ENCODE results near the gene RAD23A. TPM values are rescaled to one million over a fixed set of nuclear protein-coding genes. Genes with fewer than 3 reads are reported as not detected.

The RAD23A gene
- total RNA-seq, 2 experiments from 2014 or later = 90.0 to 92.7 TPM

- intact Hi-C loops (cut with DNase I, micrococcal nuclease) = no loop called here
- ATAC-seq (ENCODE audit: poor library complexity) = no peak
- Mint-ChIP-seq H3K4me3 (no peak overlapping the region), H3K27me3 (no peaks in the 10 kb centered on the region), H3K4me1 (ENCODE audit: low read depth) (peaks cover 13% of the 10 kb centered on the region), H3K9me3 (no peaks in the 10 kb centered on the region), H3K36me3 (ENCODE audit: low read depth) (peaks cover 42% of the 10 kb centered on the region), H3K27ac (peak overlapping the region; percentile 90)
- no peak for DNase-seq
- Histone ChIP-seq H3K27me3 (ENCODE audit: control insufficient read depth in 1 of 2, insufficient read depth in 2 of 2, low read length in 2 of 2) (no peaks in the 10 kb centered on the region), H3K36me3 (ENCODE audit: insufficient read depth, low read length) (peaks cover 37% of the 10 kb centered on the region), H3K27ac (ENCODE audit: low read depth in 1 of 2, low read length in 2 of 2) (no peak overlapping the region), H3K9me3 (ENCODE audit: control insufficient read depth in 1 of 2, insufficient read depth in 1 of 2, low read length in 2 of 2) (no peaks in the 10 kb centered on the region), H3K4me1 (ENCODE audit: insufficient read depth, low read length) (peaks cover 16% of the 10 kb centered on the region), H3K4me3 (ENCODE audit: low read length) (no peak overlapping the region)
- TF ChIP-seq CTCF (IDR thresholded peaks at IDR 0.05) = no peak
- ChIA-PET POLR2A (interaction anchor here (1.2 kb wide), 1 partner anchor 30 kb away, joined by 4 read pairs; the partner anchor contains the start of gene GCDH), CTCF (interaction anchor here (1.8 kb wide), 1 partner anchor 44 kb away, joined by 11 read pairs; no protein-coding TSS in a partner anchor)
Observed at GRCh38 chr19:12921047-12921446, 24.6 kb upstream of the RAD23A start.

DNA sequence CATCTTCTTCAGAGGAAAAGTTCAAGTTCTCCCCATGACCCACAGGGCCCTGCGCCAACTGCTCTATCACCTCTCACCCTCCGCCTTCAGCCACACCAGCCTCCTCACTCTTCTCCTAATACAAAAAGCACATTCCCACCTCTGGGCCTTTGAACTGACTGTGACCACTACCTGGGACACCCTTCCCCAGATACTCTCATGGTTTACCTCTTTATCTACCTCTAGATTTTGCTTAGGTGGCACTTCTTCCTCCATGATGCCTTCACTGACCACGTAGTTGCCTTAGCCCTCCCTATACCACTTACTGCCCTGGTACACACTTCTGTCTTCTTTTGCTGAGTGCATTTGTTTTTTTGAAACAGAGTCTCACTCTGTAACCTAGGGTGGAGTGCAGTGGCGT lies 22.7 kb upstream of the RAD23A start:
- POLR2A ChIA-PET = no interaction called here
- H3K4me3 Mint-ChIP-seq = no peak overlapping the region
- TF ChIP-seq CTCF (IDR thresholded peaks at IDR 0.05) = no peak
- Histone ChIP-seq H3K9me3 (ENCODE audit: control insufficient read depth in 1 of 2, insufficient read depth in 1 of 2, low read length in 2 of 2) (no peaks in the 10 kb centered on the region), H3K36me3 (ENCODE audit: insufficient read depth, low read length) (peaks cover 50% of the 10 kb centered on the region), H3K27me3 (ENCODE audit: control insufficient read depth in 1 of 2, insufficient read depth in 2 of 2, low read length in 2 of 2) (no peaks in the 10 kb centered on the region), H3K4me1 (ENCODE audit: insufficient read depth, low read length) (peaks cover 16% of the 10 kb centered on the region), H3K27ac (ENCODE audit: low read depth in 1 of 2, low read length in 2 of 2) (no peak overlapping the region), H3K4me3 (ENCODE audit: low read length) (no peak overlapping the region)
- H3K36me3 Mint-ChIP-seq (ENCODE audit: low read depth) = peaks cover 56% of the 10 kb centered on the region
- intact Hi-C loops (cut with DNase I, micrococcal nuclease) = no loop called here
- H3K27me3 Mint-ChIP-seq = no peaks in the 10 kb centered on the region
- H3K27ac Mint-ChIP-seq = no peak overlapping the region
- CTCF ChIA-PET = interaction anchor here (1.6 kb wide), 1 partner anchor 55 kb away, joined by 4 read pairs; no protein-coding TSS in a partner anchor
- H3K4me1 Mint-ChIP-seq (ENCODE audit: low read depth) = peaks cover 7% of the 10 kb centered on the region
- ATAC-seq (ENCODE audit: poor library complexity) (no peak), DNase-seq (no peak)
- no peaks in the 10 kb centered on the region for H3K9me3 Mint-ChIP-seq

- Mint-ChIP-seq H3K4me3 (no peak overlapping the region), H3K27ac (no peak overlapping the region), H3K9me3 (no peaks in the 10 kb centered on the region), H3K36me3 (ENCODE audit: low read depth) (peaks cover 65% of the 10 kb centered on the region), H3K27me3 (no peaks in the 10 kb centered on the region), H3K4me1 (ENCODE audit: low read depth) (peaks cover 3% of the 10 kb centered on the region)
- TF ChIP-seq CTCF (IDR thresholded peaks at IDR 0.05) = no peak
- intact Hi-C loops (cut with DNase I, micrococcal nuclease) = no loop called here
- Histone ChIP-seq H3K4me1 (ENCODE audit: insufficient read depth, low read length) (peaks cover 1% of the 10 kb centered on the region), H3K27me3 (ENCODE audit: control insufficient read depth in 1 of 2, insufficient read depth in 2 of 2, low read length in 2 of 2) (no peaks in the 10 kb centered on the region), H3K27ac (ENCODE audit: low read depth in 1 of 2, low read length in 2 of 2) (no peak overlapping the region), H3K36me3 (ENCODE audit: insufficient read depth, low read length) (peaks cover 66% of the 10 kb centered on the region), H3K4me3 (ENCODE audit: low read length) (no peak overlapping the region), H3K9me3 (ENCODE audit: control insufficient read depth in 1 of 2, insufficient read depth in 1 of 2, low read length in 2 of 2) (no peaks in the 10 kb centered on the region)
- DNase-seq (no peak), ATAC-seq (ENCODE audit: poor library complexity) (no peak)
- POLR2A ChIA-PET = no interaction called here
- CTCF ChIA-PET = no interaction called here
Observed at GRCh38 chr19:12924621-12925310, 20.9 kb upstream of the RAD23A start.

Measured in CD4-positive, alpha-beta T cell (primary cell).